K562 (cell line): Measurements from ENCODE around the gene CD164. TPM values are rescaled to one million over a fixed set of nuclear protein-coding genes. Genes with fewer than 3 reads are reported as not detected.
A peak's percentile ranks its signal among the peaks of the same experiment; 100 is the strongest.

Experiments
- C11orf30 ChIP-seq: fragments of 450-650 bp; IDR thresholded peaks from 2 replicates; pipeline ENCODE4 v1.6.1; 2016; ENCODE audit warnings: low read depth, mild to moderate bottlenecking
- EP400 ChIP-seq: fragments of 450-650 bp; IDR thresholded peaks from 2 replicates; pipeline ENCODE4 v1.6.1; 2017; ENCODE audit warnings: antibody characterized with exemption, mild to moderate bottlenecking, moderate library complexity
- HDAC2 ChIP-seq: fragments of 450-650 bp; IDR thresholded peaks from 2 replicates; pipeline ENCODE4 v1.6.1; 2016; ENCODE audit warnings: mild to moderate bottlenecking
- ILF3 ChIP-seq: fragments of 450-650 bp; IDR thresholded peaks from 2 replicates; pipeline ENCODE4 v1.6.1; 2018; ENCODE audit warnings: antibody characterized with exemption, mild to moderate bottlenecking, moderate library complexity, borderline replicate concordance
- KLF13 ChIP-seq: fragments of 450-650 bp; IDR thresholded peaks from 2 replicates; pipeline ENCODE4 v1.6.1; 2016; ENCODE audit warnings: missing genetic modification characterization, low read depth, mild to moderate bottlenecking, missing compliant biosample characterization, moderate library complexity, borderline replicate concordance
- NBN ChIP-seq: fragments of 450-650 bp; IDR thresholded peaks from 2 replicates; pipeline ENCODE4 v1.6.1; 2016; ENCODE audit warnings: low read depth, mild to moderate bottlenecking
- POLR2AphosphoS2 ChIP-seq: IDR thresholded peaks from 2 replicates; pipeline ENCODE4 v1.6.1; 2012; ENCODE audit warnings: low read length, improper control_type of control experiment
- THRAP3 ChIP-seq: fragments of 450-650 bp; IDR thresholded peaks from 2 replicates; pipeline ENCODE4 v1.6.1; 2016; ENCODE audit warnings: mild to moderate bottlenecking, inconsistent platforms, borderline replicate concordance
- ZNF431 ChIP-seq: sonication (generic); formaldehyde crosslinking; IDR thresholded peaks from 2 replicates; pipeline ENCODE4 v1.8.0; 2022; ENCODE audit warnings: mild to moderate bottlenecking, missing genetic modification reagents
- ZNF583 ChIP-seq: fragments of 250-450 bp; sonication (Bioruptor Pico); IDR thresholded peaks from 2 replicates; pipeline ENCODE4 v1.4.0; 2020
- ZNF589 ChIP-seq: fragments of 200-800 bp; sonication (Bioruptor generic); IDR thresholded peaks from 2 replicates; pipeline ENCODE4 v1.6.1; 2016; ENCODE audit warnings: low read depth, missing genetic modification characterization, missing compliant biosample characterization
- polyA plus RNA-seq, 8 experiments: library from polyadenylated mRNA; depleted of rRNA in 4 of 8; stranded (reverse) in 5 of 8; unstranded in 3 of 8; fragments of >200 nt; fragmentation: Nextera tagmentation in 2 of 8; fragmentation: Illumina TruSeq in 1 of 8; extraction: Ambion mirVana in 2 of 8; extraction: Trizol in 1 of 8; gene quantifications; 2 replicates each; pipeline versions ENCODE4 v1.2.1 to v1.2.3, GENCODE V29; 2011 to 2014; ENCODE audit warnings: inconsistent platforms in 1 of 8, missing spikeins in 1 of 8
- total RNA-seq, 7 experiments: library from RNA; depleted of rRNA in 6 of 7; stranded (reverse); fragments of >200 nt in 6 of 7; fragmentation: Illumina TruSeq in 2 of 7; extraction: Trizol in 2 of 7; gene quantifications; 2 replicates each; pipeline versions ENCODE4 v1.2.1 to v1.2.3, GENCODE V29; 2011 to 2021; ENCODE audit warnings: low replicate concordance in 1 of 7
- TF ChIP-seq, protein P1 (sequence below), 2 experiments: fragments of 200-800 bp in 1 of 2; sonication (Bioruptor generic) in 1 of 2; sonication (generic) in 1 of 2; formaldehyde crosslinking in 1 of 2; IDR thresholded peaks in 1 of 2; conservative IDR thresholded peaks in 1 of 2; 2 replicates each; pipeline versions ENCODE4 v1.5.0 to v1.6.1; 2016 to 2020; ENCODE audit warnings: missing compliant biosample characterization in 1 of 2, missing genetic modification characterization in 1 of 2, missing genetic modification reagents in 1 of 2
- TF ChIP-seq, protein P2 (sequence below): fragments of 450-650 bp; IDR thresholded peaks from 2 replicates; pipeline ENCODE4 v1.6.1; 2016; ENCODE audit warnings: missing biosample characterization, missing genetic modification characterization
- TF ChIP-seq, protein P3 (sequence below), 2 experiments: fragments of 450-650 bp in 1 of 2; sonication (generic) in 1 of 2; formaldehyde crosslinking; conservative IDR thresholded peaks; 2 replicates each; pipeline versions ENCODE4 v1.4.0 to v1.8.1; 2020 to 2022; ENCODE audit warnings: mild to moderate bottlenecking in 1 of 2, missing genetic modification reagents in 1 of 2
- TF ChIP-seq, protein P4 (sequence below): sonication (generic); formaldehyde crosslinking; IDR thresholded peaks from 2 replicates; pipeline ENCODE4 v1.8.1; 2023; ENCODE audit warnings: mild to moderate bottlenecking, missing genetic modification reagents
- TF ChIP-seq, protein P5 (sequence below), 3 experiments: IDR thresholded peaks in 2 of 3; conservative IDR thresholded peaks in 1 of 3; 2 replicates each; pipeline ENCODE4 v1.5.1; 2011 to 2012; ENCODE audit warnings: low read length in 3 of 3, mild to moderate bottlenecking in 3 of 3, control low read depth in 2 of 3, improper control_type of control experiment in 1 of 3, inconsistent platforms in 1 of 3, low read depth in 1 of 3, mixed read lengths in 1 of 3, moderate library complexity in 1 of 3; ENCODE audit not compliant: insufficient read depth in 2 of 3
- TF ChIP-seq, protein P6 (sequence below): fragments of 250-450 bp; sonication (Bioruptor Pico); IDR thresholded peaks from 2 replicates; pipeline ENCODE4 v1.5.0; 2021; ENCODE audit warnings: mild to moderate bottlenecking, borderline replicate concordance

The CD164 gene
- total and polyA plus RNA-seq, 9 of the 15 experiments (the other 6 are each of a cell fraction or from before 2014, with no cell fraction given) = 79.5 to 317 (median 165) TPM

DNA sequence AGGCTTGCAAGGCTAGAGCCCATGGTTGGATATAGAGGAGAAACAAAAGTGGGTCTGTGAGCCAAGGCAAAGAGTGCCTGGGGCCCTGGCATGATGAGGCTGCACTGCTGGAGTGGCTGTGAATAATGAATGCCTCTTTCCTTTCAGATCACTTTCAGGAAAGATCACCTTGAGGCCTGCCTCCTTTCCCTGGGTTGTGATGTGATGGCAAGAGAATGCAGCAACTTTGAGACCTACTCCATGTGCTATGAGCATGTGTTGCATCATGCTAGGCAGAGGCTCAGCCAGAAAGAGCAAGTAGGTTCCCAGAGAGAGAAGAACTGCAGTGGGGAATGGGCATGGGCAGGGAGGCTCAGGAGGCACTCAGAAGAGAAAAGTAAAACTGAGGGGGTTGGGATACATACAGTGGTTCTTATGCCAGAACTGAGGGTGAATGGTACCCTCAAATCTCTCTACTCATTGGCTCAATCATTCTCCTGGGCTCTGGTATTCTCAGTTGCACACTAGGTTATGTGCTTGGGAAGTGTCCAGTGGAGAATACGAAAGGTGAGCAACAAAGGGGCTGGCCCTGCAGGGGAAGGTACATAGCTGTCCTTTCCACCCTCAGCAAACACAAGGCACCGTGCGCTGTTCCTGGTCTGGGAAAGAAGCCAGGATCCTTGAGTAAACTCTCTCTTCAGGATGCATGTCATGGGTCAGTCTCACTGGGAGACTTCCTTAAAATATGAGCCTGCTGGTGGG, 45.9 kb downstream of the CD164 start (continued):
- TF ChIP-seq C11orf30 (no peak), THRAP3 (no peak), ZNF431 (CRISPR knock-in tag) (no peak), ZNF589 (no peak), ILF3 (no peak), ZNF583 (CRISPR knock-in tag) (0 out of 2 replicates have a peak, but pooled peaks have one; percentile 65), HDAC2 (no peak), NBN (no peak), KLF13 (tag) (no peak), POLR2AphosphoS2 (no peak), EP400 (peak; percentile 59)
- TF ChIP-seq, protein P1, sequence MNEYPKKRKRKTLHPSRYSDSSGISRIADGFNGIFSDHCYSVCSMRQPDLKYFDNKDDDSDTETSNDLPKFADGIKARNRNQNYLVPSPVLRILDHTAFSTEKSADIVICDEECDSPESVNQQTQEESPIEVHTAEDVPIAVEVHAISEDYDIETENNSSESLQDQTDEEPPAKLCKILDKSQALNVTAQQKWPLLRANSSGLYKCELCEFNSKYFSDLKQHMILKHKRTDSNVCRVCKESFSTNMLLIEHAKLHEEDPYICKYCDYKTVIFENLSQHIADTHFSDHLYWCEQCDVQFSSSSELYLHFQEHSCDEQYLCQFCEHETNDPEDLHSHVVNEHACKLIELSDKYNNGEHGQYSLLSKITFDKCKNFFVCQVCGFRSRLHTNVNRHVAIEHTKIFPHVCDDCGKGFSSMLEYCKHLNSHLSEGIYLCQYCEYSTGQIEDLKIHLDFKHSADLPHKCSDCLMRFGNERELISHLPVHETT (CRISPR knock-in tag; conservative IDR thresholded peaks at IDR 0.05 in 1 of 2, IDR thresholded peaks at IDR 0.05 in 1 of 2) = no peak
- TF ChIP-seq, protein P2, sequence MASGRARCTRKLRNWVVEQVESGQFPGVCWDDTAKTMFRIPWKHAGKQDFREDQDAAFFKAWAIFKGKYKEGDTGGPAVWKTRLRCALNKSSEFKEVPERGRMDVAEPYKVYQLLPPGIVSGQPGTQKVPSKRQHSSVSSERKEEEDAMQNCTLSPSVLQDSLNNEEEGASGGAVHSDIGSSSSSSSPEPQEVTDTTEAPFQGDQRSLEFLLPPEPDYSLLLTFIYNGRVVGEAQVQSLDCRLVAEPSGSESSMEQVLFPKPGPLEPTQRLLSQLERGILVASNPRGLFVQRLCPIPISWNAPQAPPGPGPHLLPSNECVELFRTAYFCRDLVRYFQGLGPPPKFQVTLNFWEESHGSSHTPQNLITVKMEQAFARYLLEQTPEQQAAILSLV (tag) = 0 out of 2 replicates have a peak, but pooled peaks have one; percentile 53
- TF ChIP-seq, protein P3, sequence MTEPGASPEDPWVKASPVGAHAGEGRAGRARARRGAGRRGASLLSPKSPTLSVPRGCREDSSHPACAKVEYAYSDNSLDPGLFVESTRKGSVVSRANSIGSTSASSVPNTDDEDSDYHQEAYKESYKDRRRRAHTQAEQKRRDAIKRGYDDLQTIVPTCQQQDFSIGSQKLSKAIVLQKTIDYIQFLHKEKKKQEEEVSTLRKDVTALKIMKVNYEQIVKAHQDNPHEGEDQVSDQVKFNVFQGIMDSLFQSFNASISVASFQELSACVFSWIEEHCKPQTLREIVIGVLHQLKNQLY (CRISPR knock-in tag; conservative IDR thresholded peaks at IDR 0.05) = no peak
- TF ChIP-seq, protein P4, sequence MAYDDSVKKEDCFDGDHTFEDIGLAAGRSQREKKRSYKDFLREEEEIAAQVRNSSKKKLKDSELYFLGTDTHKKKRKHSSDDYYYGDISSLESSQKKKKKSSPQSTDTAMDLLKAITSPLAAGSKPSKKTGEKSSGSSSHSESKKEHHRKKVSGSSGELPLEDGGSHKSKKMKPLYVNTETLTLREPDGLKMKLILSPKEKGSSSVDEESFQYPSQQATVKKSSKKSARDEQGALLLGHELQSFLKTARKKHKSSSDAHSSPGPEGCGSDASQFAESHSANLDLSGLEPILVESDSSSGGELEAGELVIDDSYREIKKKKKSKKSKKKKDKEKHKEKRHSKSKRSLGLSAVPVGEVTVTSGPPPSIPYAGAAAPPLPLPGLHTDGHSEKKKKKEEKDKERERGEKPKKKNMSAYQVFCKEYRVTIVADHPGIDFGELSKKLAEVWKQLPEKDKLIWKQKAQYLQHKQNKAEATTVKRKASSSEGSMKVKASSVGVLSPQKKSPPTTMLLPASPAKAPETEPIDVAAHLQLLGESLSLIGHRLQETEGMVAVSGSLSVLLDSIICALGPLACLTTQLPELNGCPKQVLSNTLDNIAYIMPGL (CRISPR knock-in tag) = no peak
- TF ChIP-seq, protein P5, sequence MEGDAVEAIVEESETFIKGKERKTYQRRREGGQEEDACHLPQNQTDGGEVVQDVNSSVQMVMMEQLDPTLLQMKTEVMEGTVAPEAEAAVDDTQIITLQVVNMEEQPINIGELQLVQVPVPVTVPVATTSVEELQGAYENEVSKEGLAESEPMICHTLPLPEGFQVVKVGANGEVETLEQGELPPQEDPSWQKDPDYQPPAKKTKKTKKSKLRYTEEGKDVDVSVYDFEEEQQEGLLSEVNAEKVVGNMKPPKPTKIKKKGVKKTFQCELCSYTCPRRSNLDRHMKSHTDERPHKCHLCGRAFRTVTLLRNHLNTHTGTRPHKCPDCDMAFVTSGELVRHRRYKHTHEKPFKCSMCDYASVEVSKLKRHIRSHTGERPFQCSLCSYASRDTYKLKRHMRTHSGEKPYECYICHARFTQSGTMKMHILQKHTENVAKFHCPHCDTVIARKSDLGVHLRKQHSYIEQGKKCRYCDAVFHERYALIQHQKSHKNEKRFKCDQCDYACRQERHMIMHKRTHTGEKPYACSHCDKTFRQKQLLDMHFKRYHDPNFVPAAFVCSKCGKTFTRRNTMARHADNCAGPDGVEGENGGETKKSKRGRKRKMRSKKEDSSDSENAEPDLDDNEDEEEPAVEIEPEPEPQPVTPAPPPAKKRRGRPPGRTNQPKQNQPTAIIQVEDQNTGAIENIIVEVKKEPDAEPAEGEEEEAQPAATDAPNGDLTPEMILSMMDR (IDR thresholded peaks at IDR 0.05 in 2 of 3, conservative IDR thresholded peaks at IDR 0.05 in 1 of 3; ENCODE audit: insufficient read depth in 2 of 3, low read depth in 1 of 3, low read length in 3 of 3) = no peak
- TF ChIP-seq, protein P6, sequence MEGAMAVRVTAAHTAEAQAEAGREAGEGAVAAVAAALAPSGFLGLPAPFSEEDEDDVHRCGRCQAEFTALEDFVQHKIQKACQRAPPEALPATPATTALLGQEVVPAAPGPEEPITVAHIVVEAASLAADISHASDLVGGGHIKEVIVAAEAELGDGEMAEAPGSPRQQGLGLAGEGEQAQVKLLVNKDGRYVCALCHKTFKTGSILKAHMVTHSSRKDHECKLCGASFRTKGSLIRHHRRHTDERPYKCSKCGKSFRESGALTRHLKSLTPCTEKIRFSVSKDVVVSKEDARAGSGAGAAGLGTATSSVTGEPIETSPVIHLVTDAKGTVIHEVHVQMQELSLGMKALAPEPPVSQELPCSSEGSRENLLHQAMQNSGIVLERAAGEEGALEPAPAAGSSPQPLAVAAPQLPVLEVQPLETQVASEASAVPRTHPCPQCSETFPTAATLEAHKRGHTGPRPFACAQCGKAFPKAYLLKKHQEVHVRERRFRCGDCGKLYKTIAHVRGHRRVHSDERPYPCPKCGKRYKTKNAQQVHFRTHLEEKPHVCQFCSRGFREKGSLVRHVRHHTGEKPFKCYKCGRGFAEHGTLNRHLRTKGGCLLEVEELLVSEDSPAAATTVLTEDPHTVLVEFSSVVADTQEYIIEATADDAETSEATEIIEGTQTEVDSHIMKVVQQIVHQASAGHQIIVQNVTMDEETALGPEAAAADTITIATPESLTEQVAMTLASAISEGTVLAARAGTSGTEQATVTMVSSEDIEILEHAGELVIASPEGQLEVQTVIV (CRISPR knock-in tag) = no peak
